ENCODE measurements around the gene SMIM1. TPM values are rescaled to one million over a fixed set of nuclear protein-coding genes. Genes with fewer than 3 reads are reported as not detected.

SMIM1 gene
- total RNA-seq, 1 donor from 2014 or later, result 10.8 TPM

DNA sequence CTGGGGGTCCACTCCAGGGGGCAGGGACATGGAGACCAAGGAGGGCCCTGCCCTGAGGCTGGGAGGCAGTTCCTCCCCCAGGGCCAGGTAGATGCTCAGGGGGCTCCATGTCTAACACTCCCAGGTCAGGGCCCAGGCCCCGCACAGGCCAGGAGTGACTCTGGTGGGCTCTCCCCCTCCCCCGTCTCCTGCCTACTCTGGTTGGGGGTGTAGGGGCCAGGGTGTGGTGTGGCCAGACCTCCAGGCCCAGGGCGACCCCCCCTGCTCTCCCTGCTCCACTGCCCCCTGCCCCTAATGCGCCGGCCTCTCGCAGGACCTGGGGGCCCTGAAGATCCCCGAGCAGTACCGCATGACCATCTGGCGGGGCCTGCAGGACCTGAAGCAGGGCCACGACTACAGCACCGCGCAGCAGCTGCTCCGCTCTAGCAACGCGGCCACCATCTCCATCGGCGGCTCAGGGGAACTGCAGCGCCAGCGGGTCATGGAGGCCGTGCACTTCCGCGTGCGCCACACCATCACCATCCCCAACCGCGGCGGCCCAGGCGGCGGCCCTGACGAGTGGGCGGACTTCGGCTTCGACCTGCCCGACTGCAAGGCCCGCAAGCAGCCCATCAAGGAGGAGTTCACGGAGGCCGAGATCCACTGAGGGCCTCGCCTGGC, 40.0 kb upstream of the SMIM1 start:
- no peak for DNase-seq (ENCODE audit: low spot score, unreplicated experiment)
- Mint-ChIP-seq H3K4me1 (ENCODE audit: low read depth) (no peaks in the 10 kb centered on the region), H3K36me3 (ENCODE audit: insufficient read depth) (peaks cover 3% of the 10 kb centered on the region), H3K4me3 (ENCODE audit: low read depth) (no peak overlapping the region), H3K27ac (no peak overlapping the region), H3K9me3 (ENCODE audit: low read depth) (no peaks in the 10 kb centered on the region), H3K27me3 (peaks cover 7% of the 10 kb centered on the region)
- TF ChIP-seq, protein P1, sequence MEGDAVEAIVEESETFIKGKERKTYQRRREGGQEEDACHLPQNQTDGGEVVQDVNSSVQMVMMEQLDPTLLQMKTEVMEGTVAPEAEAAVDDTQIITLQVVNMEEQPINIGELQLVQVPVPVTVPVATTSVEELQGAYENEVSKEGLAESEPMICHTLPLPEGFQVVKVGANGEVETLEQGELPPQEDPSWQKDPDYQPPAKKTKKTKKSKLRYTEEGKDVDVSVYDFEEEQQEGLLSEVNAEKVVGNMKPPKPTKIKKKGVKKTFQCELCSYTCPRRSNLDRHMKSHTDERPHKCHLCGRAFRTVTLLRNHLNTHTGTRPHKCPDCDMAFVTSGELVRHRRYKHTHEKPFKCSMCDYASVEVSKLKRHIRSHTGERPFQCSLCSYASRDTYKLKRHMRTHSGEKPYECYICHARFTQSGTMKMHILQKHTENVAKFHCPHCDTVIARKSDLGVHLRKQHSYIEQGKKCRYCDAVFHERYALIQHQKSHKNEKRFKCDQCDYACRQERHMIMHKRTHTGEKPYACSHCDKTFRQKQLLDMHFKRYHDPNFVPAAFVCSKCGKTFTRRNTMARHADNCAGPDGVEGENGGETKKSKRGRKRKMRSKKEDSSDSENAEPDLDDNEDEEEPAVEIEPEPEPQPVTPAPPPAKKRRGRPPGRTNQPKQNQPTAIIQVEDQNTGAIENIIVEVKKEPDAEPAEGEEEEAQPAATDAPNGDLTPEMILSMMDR (IDR thresholded peaks at IDR 0.05; ENCODE audit: unreplicated experiment), result no peak

DNA sequence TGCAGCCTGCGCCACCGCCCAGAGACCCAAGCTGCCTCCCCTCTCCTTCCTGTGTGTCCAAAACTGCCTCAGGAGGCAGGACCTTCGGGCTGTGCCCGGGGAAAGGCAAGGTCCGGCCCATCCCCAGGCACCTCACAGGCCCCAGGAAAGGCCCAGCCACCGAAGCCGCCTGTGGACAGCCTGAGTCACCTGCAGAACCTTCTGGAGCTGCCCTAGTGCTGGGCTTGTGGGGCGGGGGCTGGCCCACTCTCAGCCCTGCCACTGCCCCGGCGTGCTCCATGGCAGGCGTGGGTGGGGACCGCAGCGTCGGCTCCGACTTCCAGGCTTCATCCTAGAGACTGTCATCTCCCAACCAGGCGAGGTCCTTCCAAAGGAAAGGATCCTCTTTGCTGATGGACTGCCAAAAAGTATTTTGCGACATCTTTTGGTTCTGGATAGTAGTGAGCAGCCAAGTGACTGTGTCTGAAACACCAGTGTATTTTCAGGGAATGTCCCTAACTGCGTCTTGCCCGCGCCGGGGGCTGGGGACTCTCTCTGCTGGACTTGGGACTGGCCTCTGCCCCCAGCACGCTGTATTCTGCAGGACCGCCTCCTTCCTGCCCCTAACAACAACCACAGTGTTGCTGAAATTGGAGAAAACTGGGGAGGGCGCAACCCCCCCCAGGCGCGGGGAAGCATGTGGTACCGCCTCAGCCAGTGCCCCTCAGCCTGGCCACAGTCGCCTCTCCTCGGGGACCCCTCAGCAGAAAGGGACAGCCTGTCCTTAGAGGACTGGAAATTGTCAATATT, 39.3 kb upstream of the SMIM1 start:
- no peak overlapping the region for H3K27ac Mint-ChIP-seq
- H3K27me3 Mint-ChIP-seq, result peaks cover 7% of the 10 kb centered on the region
- TF ChIP-seq, protein P1 (IDR thresholded peaks at IDR 0.05; ENCODE audit: unreplicated experiment), result no peak
- DNase-seq (ENCODE audit: low spot score, unreplicated experiment), result no peak
- H3K9me3 Mint-ChIP-seq (ENCODE audit: low read depth), result no peaks in the 10 kb centered on the region
- H3K4me3 Mint-ChIP-seq (ENCODE audit: low read depth), result no peak overlapping the region
- no peaks in the 10 kb centered on the region for H3K4me1 Mint-ChIP-seq (ENCODE audit: low read depth)
- peaks cover 8% of the 10 kb centered on the region for H3K36me3 Mint-ChIP-seq (ENCODE audit: insufficient read depth)

DNA sequence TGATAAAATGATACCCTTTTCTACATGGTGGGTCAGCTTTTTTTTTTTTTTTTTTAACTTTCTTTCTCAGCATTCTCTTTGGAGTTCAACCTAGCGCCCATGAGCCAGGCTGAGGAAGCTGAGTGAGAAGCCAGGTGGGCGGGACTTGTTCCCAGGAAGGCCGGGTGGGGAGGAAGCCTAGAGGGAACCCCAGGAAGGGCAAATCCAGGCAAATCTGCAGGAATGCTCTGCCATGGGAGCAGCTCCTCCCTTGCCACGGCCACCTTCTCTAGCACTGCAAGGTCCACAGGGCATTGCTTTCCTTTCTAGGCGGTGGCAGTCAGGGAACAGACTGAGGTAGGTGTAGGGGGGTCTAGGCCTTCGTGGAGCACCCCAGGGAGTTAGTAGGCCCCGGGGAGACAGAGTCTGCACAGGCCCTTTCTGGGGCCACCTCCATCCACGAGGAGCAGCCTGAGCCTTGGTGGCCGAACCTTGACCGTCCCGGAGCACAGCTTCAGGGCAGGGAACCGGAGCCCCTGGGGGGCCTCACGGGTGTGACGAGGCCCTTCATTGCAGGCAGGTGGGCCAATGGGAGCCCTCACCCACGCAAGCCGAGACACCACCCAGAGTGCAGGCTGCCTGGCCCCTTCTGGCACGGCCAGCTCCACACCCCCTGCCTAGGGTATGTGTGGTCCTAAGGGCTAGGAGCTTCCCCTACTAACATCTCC, 38.5 kb upstream of the SMIM1 start:
- peaks cover 1% of the 10 kb centered on the region for H3K27me3 Mint-ChIP-seq
- H3K4me3 Mint-ChIP-seq (ENCODE audit: low read depth), result no peak overlapping the region
- TF ChIP-seq, protein P1 (IDR thresholded peaks at IDR 0.05; ENCODE audit: unreplicated experiment), result no peak
- no peak for DNase-seq (ENCODE audit: low spot score, unreplicated experiment)
- no peak overlapping the region for H3K27ac Mint-ChIP-seq
- H3K36me3 Mint-ChIP-seq (ENCODE audit: insufficient read depth), result peaks cover 8% of the 10 kb centered on the region
- no peaks in the 10 kb centered on the region for H3K9me3 Mint-ChIP-seq (ENCODE audit: low read depth)
- no peaks in the 10 kb centered on the region for H3K4me1 Mint-ChIP-seq (ENCODE audit: low read depth)

DNA sequence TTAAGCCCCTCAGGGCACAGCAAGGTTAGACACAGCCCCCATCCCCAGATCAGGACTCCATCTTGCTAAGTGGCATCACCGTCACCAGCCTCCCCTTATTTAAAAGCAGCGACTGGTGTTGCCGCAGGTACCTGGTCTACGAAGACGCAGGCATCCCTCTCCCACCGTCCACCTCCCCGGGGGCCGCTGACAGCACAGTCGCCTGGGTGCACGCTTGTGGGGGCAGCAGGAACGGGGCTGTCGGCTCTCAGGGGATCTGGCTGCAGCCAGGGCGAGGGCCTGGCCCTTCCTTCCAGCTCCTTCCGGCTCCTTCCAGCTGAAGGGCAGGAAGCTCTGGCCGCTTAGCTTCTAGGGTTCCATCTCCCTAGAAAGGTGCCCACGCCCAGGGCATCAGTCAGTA, 37.9 kb upstream of the SMIM1 start:
- no peaks in the 10 kb centered on the region for H3K9me3 Mint-ChIP-seq (ENCODE audit: low read depth)
- DNase-seq (ENCODE audit: low spot score, unreplicated experiment), result no peak
- H3K27me3 Mint-ChIP-seq, result no peaks in the 10 kb centered on the region
- TF ChIP-seq, protein P1 (IDR thresholded peaks at IDR 0.05; ENCODE audit: unreplicated experiment), result no peak
- H3K27ac Mint-ChIP-seq, result no peak overlapping the region
- H3K36me3 Mint-ChIP-seq (ENCODE audit: insufficient read depth), result peaks cover 8% of the 10 kb centered on the region
- no peak overlapping the region for H3K4me3 Mint-ChIP-seq (ENCODE audit: low read depth)
- H3K4me1 Mint-ChIP-seq (ENCODE audit: low read depth), result no peaks in the 10 kb centered on the region

DNA sequence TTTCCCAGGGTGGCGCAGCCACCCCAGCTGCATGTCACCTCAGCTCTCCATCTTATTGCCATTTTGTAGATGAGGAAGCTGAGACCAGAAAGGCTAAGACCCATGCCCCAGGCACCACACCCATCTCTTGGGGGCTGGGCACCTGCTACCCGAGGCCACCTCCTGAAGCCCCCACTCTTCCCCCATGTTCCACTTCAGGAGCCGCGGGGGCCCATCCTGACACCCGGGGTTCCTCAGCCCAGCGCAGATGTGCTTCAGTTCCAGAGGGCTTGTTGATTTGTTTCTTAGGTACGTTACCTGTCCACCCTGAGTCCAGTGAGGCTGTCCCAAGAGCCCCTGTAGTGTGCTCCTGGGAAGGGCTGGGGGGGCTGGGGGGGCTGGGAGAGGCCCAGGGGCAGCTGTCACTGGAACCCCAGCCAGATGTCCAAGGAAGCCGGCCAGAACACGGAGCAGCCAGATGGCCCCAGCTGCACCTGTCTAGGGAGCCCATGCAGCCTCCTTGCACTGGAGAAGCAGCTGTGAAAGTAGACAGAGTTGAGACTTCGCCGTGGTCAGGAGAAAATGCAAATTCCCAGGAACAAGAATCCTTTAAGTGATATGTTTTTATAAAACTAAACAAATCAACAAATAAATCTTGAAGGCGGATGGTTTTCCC, 37.4 kb upstream of the SMIM1 start:
- DNase-seq (ENCODE audit: low spot score, unreplicated experiment), result no peak
- Mint-ChIP-seq H3K4me3 (ENCODE audit: low read depth) (no peak overlapping the region), H3K27ac (no peak overlapping the region), H3K36me3 (ENCODE audit: insufficient read depth) (peaks cover 8% of the 10 kb centered on the region), H3K27me3 (no peaks in the 10 kb centered on the region), H3K4me1 (ENCODE audit: low read depth) (no peaks in the 10 kb centered on the region), H3K9me3 (ENCODE audit: low read depth) (no peaks in the 10 kb centered on the region)
- TF ChIP-seq, protein P1 (IDR thresholded peaks at IDR 0.05; ENCODE audit: unreplicated experiment), result no peak

All from progenitor cell of endocrine pancreas (in vitro differentiated cells).